Measurements from ENCODE around the gene CDH15.

The CDH15 gene

GRCh38 chr16:89145406-89146161 is 26.0 kb upstream of the CDH15 start:
- no peak for DNase-seq (ENCODE audit: low read depth)
- no peak overlapping the region for H3K4me3 ChIP-seq (ENCODE audit: low read depth, low read length)
- no peak for TF ChIP-seq CTCF (IDR thresholded peaks at IDR 0.05; ENCODE audit: low read depth, low read length, missing control alignments)

- H3K4me3 ChIP-seq (ENCODE audit: low read depth, low read length), result no peak overlapping the region
- TF ChIP-seq CTCF (IDR thresholded peaks at IDR 0.05; ENCODE audit: low read depth, low read length, missing control alignments), result no peak
- DNase-seq (ENCODE audit: low read depth), result no peak
These were observed 25.1 kb upstream of the CDH15 start for GRCh38 chr16:89146211-89147005.

GRCh38 chr16:89147085-89147817 is 24.3 kb upstream of the CDH15 start:
- DNase-seq (ENCODE audit: low read depth), result no peak
- H3K4me3 ChIP-seq (ENCODE audit: low read depth, low read length), result no peak overlapping the region
- TF ChIP-seq CTCF (IDR thresholded peaks at IDR 0.05; ENCODE audit: low read depth, low read length, missing control alignments), result no peak

- no peak for TF ChIP-seq CTCF (IDR thresholded peaks at IDR 0.05; ENCODE audit: low read depth, low read length, missing control alignments)
- H3K4me3 ChIP-seq (ENCODE audit: low read depth, low read length), result no peak overlapping the region
- no peak for DNase-seq (ENCODE audit: low read depth)
These were observed 22.2 kb upstream of the CDH15 start for GRCh38 chr16:89149386-89149785.

GRCh38 chr16:89150090-89150835 is 21.3 kb upstream of the CDH15 start:
- no peak overlapping the region for H3K4me3 ChIP-seq (ENCODE audit: low read depth, low read length)
- no peak for TF ChIP-seq CTCF (IDR thresholded peaks at IDR 0.05; ENCODE audit: low read depth, low read length, missing control alignments)
- no peak for DNase-seq (ENCODE audit: low read depth)

GRCh38 chr16:89150981-89151380 is 20.6 kb upstream of the CDH15 start:
- DNase-seq (ENCODE audit: low read depth), result no peak
- no peak for TF ChIP-seq CTCF (IDR thresholded peaks at IDR 0.05; ENCODE audit: low read depth, low read length, missing control alignments)
- H3K4me3 ChIP-seq (ENCODE audit: low read depth, low read length), result no peak overlapping the region
